ENCODE results near the gene IFT80. TPM values are rescaled to one million over a fixed set of nuclear protein-coding genes. Genes with fewer than 3 reads are reported as not detected.

Gene IFT80
- total and polyA plus RNA-seq, 3 experiments from 2014 or later, result 3.0 to 12.9 (median 9.4) TPM

DNA sequence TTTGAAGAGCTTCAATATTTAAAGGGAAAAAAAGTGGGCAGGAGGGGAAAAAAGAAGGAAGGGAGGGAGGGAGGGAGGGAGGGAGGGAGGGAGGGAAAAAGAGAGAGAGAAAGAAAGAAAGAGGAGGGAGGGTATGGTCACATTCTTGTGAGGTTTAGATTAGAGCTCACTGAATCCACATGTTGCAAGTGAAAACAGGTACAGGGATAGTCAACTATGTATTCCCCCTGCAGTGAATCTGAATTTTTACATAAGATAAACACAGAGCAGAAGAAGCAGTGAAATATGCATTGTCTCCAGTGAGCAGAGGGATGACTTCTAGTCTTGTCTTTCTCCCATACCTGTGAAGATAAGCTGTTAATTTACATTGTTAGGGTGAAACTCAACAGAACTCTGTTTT is 84.0 kb downstream of the IFT80 start:
- Histone ChIP-seq H3K27ac (ENCODE audit: low read depth, low read length) (no peak overlapping the region), H3K4me3 (ENCODE audit: low read length) (no peak overlapping the region), H3K27me3 (ENCODE audit: insufficient read depth, low read length, poor library complexity, severe bottlenecking) (no peaks in the 10 kb centered on the region), H3K4me1 (ENCODE audit: insufficient read depth, low read length) (no peaks in the 10 kb centered on the region), H3K36me3 (ENCODE audit: insufficient read depth, low read length) (no peaks in the 10 kb centered on the region), H3K9me3 (ENCODE audit: low read length) (no peaks in the 10 kb centered on the region)
- POLR2A ChIA-PET, result no interaction called here
- no peak for DNase-seq
- H3K36me3 Mint-ChIP-seq, result peaks cover 6 to 38% (median 17%) of the 10 kb centered on the region in 3 donors
- peak overlapping the region in 1 of 8 donors; percentile 64 for H3K27ac Mint-ChIP-seq
- no peaks in the 10 kb centered on the region for H3K27me3 Mint-ChIP-seq
- no peaks in the 10 kb centered on the region for H3K4me1 Mint-ChIP-seq
- CTCF ChIA-PET, result interaction anchor here (1.4 kb wide), 1 partner anchor 98 kb away, joined by 3 read pairs; no protein-coding TSS in a partner anchor
- H3K4me3 Mint-ChIP-seq, result no peak overlapping the region
- no peaks in the 10 kb centered on the region for H3K9me3 Mint-ChIP-seq

DNA sequence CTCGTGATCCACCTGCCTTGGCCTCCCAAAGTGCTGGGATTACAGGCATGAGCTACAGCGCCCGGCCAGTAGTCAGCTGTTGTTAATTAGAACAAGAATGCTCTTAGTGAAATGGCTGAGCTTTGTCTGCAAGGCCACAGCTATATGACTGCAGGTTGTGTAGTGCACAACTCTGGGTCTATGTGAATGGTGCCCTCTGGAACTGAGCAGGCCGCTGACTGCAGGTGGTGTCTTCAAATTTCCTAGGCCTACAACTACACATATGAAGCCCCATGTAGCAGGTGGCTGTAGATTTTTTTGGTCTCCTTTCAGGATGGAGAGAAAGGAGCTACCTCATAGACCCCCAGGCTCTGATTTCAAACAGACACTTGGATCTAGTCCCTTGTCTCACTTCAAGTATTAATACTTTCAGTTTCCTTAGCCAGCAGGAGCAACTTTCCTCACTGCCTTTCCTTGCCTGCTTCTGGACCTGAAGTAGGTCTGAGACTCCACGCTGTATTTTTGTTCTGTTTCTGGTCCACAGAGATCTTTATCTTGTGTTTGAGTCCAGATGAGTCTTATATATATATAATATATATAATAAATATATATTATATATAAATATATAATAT is 86.9 kb downstream of the IFT80 start:
- Mint-ChIP-seq H3K27ac (no peak overlapping the region), H3K4me3 (no peak overlapping the region), H3K27me3 (no peaks in the 10 kb centered on the region), H3K4me1 (no peaks in the 10 kb centered on the region), H3K9me3 (peaks cover 0 to 4% (median 0%) of the 10 kb centered on the region in 5 donors), H3K36me3 (peaks cover 21 to 43% (median 24%) of the 10 kb centered on the region in 3 donors)
- no peak overlapping the region for H3K4me3 ChIP-seq (ENCODE audit: low read length)
- H3K27ac ChIP-seq (ENCODE audit: low read depth, low read length), result no peak overlapping the region
- H3K9me3 ChIP-seq (ENCODE audit: low read length), result no peaks in the 10 kb centered on the region
- H3K27me3 ChIP-seq (ENCODE audit: insufficient read depth, low read length, poor library complexity, severe bottlenecking), result no peaks in the 10 kb centered on the region
- POLR2A ChIA-PET, result no interaction called here
- CTCF ChIA-PET, result no interaction called here
- no peaks in the 10 kb centered on the region for H3K4me1 ChIP-seq (ENCODE audit: insufficient read depth, low read length)
- no peaks in the 10 kb centered on the region for H3K36me3 ChIP-seq (ENCODE audit: insufficient read depth, low read length)
- no peak for DNase-seq

- no peak overlapping the region for H3K4me3 Mint-ChIP-seq
- ChIA-PET POLR2A (no interaction called here), CTCF (no interaction called here)
- no peaks in the 10 kb centered on the region for H3K27me3 Mint-ChIP-seq
- H3K27ac Mint-ChIP-seq, result no peak overlapping the region
- DNase-seq, result no peak
- no peaks in the 10 kb centered on the region for H3K4me1 Mint-ChIP-seq
- no peak overlapping the region for H3K27ac ChIP-seq (ENCODE audit: low read depth, low read length)
- H3K27me3 ChIP-seq (ENCODE audit: insufficient read depth, low read length, poor library complexity, severe bottlenecking), result no peaks in the 10 kb centered on the region
- H3K4me3 ChIP-seq (ENCODE audit: low read length), result no peak overlapping the region
- H3K9me3 Mint-ChIP-seq, result no peaks in the 10 kb centered on the region
- H3K36me3 Mint-ChIP-seq, result peaks cover 6 to 28% (median 15%) of the 10 kb centered on the region in 3 donors
- no peaks in the 10 kb centered on the region for H3K4me1 ChIP-seq (ENCODE audit: insufficient read depth, low read length)
- H3K9me3 ChIP-seq (ENCODE audit: low read length), result no peaks in the 10 kb centered on the region
- H3K36me3 ChIP-seq (ENCODE audit: insufficient read depth, low read length), result no peaks in the 10 kb centered on the region
Observed at GRCh38 chr3:160302806-160303205, 96.2 kb downstream of the IFT80 start.

DNA sequence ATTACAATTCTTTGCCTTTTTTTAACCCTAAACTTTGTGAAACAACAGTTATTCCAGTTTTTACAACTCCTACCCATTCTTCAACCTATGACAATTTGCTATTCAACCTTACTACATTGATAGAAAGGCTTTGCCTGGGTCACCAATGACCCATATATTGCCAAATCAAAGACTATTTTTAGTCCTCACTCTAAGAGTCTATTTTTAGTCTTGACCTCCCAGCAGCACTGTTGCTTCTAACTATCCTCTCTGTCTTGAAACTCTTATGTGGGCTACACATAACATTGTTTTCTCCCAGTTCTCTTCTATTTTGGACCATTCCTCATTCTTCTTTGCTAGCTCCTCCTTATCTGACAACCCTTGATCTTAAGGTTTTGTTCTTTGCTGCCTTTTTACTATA is 102.4 kb downstream of the IFT80 start:
- DNase-seq, result no peak
- Histone ChIP-seq H3K4me1 (ENCODE audit: insufficient read depth, low read length) (no peaks in the 10 kb centered on the region), H3K36me3 (ENCODE audit: insufficient read depth, low read length) (no peaks in the 10 kb centered on the region), H3K9me3 (ENCODE audit: low read length) (no peaks in the 10 kb centered on the region), H3K27ac (ENCODE audit: low read depth, low read length) (no peak overlapping the region), H3K4me3 (ENCODE audit: low read length) (no peak overlapping the region), H3K27me3 (ENCODE audit: insufficient read depth, low read length, poor library complexity, severe bottlenecking) (no peaks in the 10 kb centered on the region)
- Mint-ChIP-seq H3K27me3 (no peaks in the 10 kb centered on the region), H3K4me1 (no peaks in the 10 kb centered on the region), H3K36me3 (peaks cover 5 to 10% (median 8%) of the 10 kb centered on the region in 3 donors), H3K4me3 (no peak overlapping the region), H3K27ac (no peak overlapping the region), H3K9me3 (no peaks in the 10 kb centered on the region)
- CTCF ChIA-PET, result no interaction called here
- POLR2A ChIA-PET, result no interaction called here

GRCh38 chr3:160291909-160292299 is 107.1 kb downstream of the IFT80 start:
- CTCF ChIA-PET, result no interaction called here
- Histone ChIP-seq H3K27ac (ENCODE audit: low read depth, low read length) (no peak overlapping the region), H3K4me1 (ENCODE audit: insufficient read depth, low read length) (no peaks in the 10 kb centered on the region), H3K9me3 (ENCODE audit: low read length) (no peaks in the 10 kb centered on the region), H3K27me3 (ENCODE audit: insufficient read depth, low read length, poor library complexity, severe bottlenecking) (no peaks in the 10 kb centered on the region), H3K36me3 (ENCODE audit: insufficient read depth, low read length) (no peaks in the 10 kb centered on the region), H3K4me3 (ENCODE audit: low read length) (no peak overlapping the region)
- DNase-seq, result no peak
- Mint-ChIP-seq H3K9me3 (no peaks in the 10 kb centered on the region), H3K36me3 (peaks cover 8 to 21% (median 20%) of the 10 kb centered on the region in 3 donors), H3K4me1 (no peaks in the 10 kb centered on the region), H3K27me3 (no peaks in the 10 kb centered on the region), H3K4me3 (no peak overlapping the region), H3K27ac (no peak overlapping the region)
- POLR2A ChIA-PET, result no interaction called here

- no peaks in the 10 kb centered on the region for H3K36me3 ChIP-seq (ENCODE audit: insufficient read depth, low read length)
- POLR2A ChIA-PET, result no interaction called here
- peaks cover 9 to 21% (median 20%) of the 10 kb centered on the region in 3 donors for H3K36me3 Mint-ChIP-seq
- no peak overlapping the region for H3K27ac ChIP-seq (ENCODE audit: low read depth, low read length)
- H3K27ac Mint-ChIP-seq, result no peak overlapping the region
- H3K9me3 ChIP-seq (ENCODE audit: low read length), result no peaks in the 10 kb centered on the region
- H3K4me3 ChIP-seq (ENCODE audit: low read length), result no peak overlapping the region
- no peak overlapping the region for H3K4me3 Mint-ChIP-seq
- H3K27me3 Mint-ChIP-seq, result no peaks in the 10 kb centered on the region
- H3K9me3 Mint-ChIP-seq, result no peaks in the 10 kb centered on the region
- H3K27me3 ChIP-seq (ENCODE audit: insufficient read depth, low read length, poor library complexity, severe bottlenecking), result no peaks in the 10 kb centered on the region
- no peaks in the 10 kb centered on the region for H3K4me1 Mint-ChIP-seq
- no peaks in the 10 kb centered on the region for H3K4me1 ChIP-seq (ENCODE audit: insufficient read depth, low read length)
- CTCF ChIA-PET, result no interaction called here
- no peak for DNase-seq
Observed at GRCh38 chr3:160291290-160291908, 107.6 kb downstream of the IFT80 start.

DNA sequence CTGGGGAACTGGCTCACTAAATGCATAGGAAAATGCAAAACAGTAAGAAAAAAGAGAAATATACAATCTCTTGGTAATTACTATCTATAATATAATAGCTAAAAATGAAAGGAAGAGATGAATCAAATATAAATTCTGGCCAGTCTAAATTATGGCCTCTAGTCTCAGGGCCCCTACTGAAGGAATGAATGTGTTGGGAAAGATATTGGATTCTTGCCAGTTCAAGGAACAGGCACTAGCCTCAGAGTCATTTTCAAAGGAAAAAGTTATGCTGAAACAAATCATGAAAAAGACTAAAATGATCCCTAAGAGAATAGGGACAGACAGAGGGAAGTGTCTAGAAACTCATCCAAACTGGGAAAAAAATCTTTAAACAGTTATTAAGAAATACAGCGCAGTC is 111.4 kb downstream of the IFT80 start:
- H3K27me3 Mint-ChIP-seq, result no peaks in the 10 kb centered on the region
- Histone ChIP-seq H3K9me3 (ENCODE audit: low read length) (no peaks in the 10 kb centered on the region), H3K27me3 (ENCODE audit: insufficient read depth, low read length, poor library complexity, severe bottlenecking) (no peaks in the 10 kb centered on the region), H3K4me1 (ENCODE audit: insufficient read depth, low read length) (no peaks in the 10 kb centered on the region), H3K36me3 (ENCODE audit: insufficient read depth, low read length) (no peaks in the 10 kb centered on the region), H3K27ac (ENCODE audit: low read depth, low read length) (no peak overlapping the region), H3K4me3 (ENCODE audit: low read length) (no peak overlapping the region)
- no peaks in the 10 kb centered on the region for H3K9me3 Mint-ChIP-seq
- H3K36me3 Mint-ChIP-seq, result peaks cover 9 to 22% (median 20%) of the 10 kb centered on the region in 3 donors
- POLR2A ChIA-PET, result no interaction called here
- no peaks in the 10 kb centered on the region for H3K4me1 Mint-ChIP-seq
- CTCF ChIA-PET, result no interaction called here
- no peak overlapping the region for H3K4me3 Mint-ChIP-seq
- peak overlapping the region in 1 of 8 donors; percentile 29 for H3K27ac Mint-ChIP-seq
- no peak for DNase-seq

DNA sequence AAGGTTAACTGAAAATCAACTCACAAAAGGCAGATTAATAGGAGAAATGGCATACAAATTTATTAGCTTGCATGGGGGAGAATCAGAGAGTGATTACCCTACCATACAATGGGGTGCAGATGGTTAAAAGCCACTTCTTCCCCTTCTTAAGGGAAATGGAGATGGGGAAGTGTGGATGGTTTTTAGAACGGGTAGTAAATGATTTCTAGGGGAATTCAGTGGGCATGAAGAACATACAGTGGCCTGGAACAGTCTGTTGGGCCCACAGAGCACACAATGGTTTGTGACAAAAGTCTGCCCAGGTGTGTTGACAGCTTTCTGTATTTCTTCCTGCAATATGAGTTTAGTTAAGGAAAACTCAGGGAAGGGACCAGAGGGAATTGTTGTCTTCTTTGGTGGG is 112.8 kb downstream of the IFT80 start:
- Mint-ChIP-seq H3K9me3 (no peaks in the 10 kb centered on the region), H3K27ac (no peak overlapping the region), H3K27me3 (no peaks in the 10 kb centered on the region), H3K4me3 (no peak overlapping the region), H3K36me3 (peaks cover 11 to 24% (median 19%) of the 10 kb centered on the region in 3 donors), H3K4me1 (no peaks in the 10 kb centered on the region)
- POLR2A ChIA-PET, result no interaction called here
- no peak overlapping the region for H3K4me3 ChIP-seq (ENCODE audit: low read length)
- no peak overlapping the region for H3K27ac ChIP-seq (ENCODE audit: low read depth, low read length)
- H3K27me3 ChIP-seq (ENCODE audit: insufficient read depth, low read length, poor library complexity, severe bottlenecking), result no peaks in the 10 kb centered on the region
- no peak for DNase-seq
- CTCF ChIA-PET, result no interaction called here
- H3K36me3 ChIP-seq (ENCODE audit: insufficient read depth, low read length), result no peaks in the 10 kb centered on the region
- H3K9me3 ChIP-seq (ENCODE audit: low read length), result no peaks in the 10 kb centered on the region
- H3K4me1 ChIP-seq (ENCODE audit: insufficient read depth, low read length), result no peaks in the 10 kb centered on the region
